GM20431 (cell line): ENCODE data around the gene KCTD16.

Source experiments
- in situ Hi-C: fragments of 300-500 bp; cut with MseI, MboI; formaldehyde crosslinking; loops from one replicate; pipeline ENCODE4 v1.15.0; 2020; ENCODE audit warnings: low sequenced_read_pairs; ENCODE audit not compliant: unreplicated experiment

KCTD16 gene

DNA sequence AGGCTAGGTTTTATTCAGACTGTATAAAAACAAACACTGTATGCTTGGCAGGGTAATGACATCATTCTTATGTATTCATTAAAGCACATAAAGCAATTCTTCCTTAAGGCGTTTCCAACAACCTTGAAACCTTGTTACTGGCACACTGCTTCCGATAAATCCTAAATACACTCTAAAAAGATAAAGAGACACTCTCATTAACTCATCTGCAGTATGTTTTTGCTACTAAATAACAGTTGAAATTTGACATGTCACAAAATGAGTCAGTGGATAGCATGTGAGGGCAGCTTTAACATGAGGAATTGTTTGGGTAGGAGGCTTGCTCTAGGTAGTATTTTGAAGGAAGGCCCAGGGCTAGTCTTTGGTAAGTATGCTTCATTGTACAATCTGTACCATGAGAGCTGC is 13.9 kb upstream of the KCTD16 start:
- in situ Hi-C loops = no loop called here

GRCh38 chr5:144162686-144163085 is 8.0 kb upstream of the KCTD16 start:
- in situ Hi-C loops = no loop called here

DNA sequence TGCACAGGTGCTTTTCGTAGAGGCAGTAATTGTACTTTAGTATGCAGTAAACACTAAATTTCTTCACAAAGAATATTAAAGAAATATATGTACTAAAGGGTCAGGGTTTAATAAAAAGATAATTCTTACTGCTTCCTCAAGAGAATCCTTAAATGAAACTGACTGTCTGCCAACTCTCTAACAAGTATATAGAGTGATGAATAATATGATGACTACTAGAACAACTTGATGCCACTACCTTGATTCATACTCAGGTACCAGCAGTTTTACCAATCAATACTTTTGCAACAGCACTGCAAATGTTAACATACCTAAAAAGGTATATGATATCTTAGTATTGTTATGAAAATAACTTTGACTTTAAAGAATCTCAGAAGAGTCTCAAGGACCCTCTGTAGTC is 4.0 kb upstream of the KCTD16 start:
- in situ Hi-C loops = no loop called here

GRCh38 chr5:144167998-144168397 is 2.7 kb upstream of the KCTD16 start:
- in situ Hi-C loops = no loop called here

DNA sequence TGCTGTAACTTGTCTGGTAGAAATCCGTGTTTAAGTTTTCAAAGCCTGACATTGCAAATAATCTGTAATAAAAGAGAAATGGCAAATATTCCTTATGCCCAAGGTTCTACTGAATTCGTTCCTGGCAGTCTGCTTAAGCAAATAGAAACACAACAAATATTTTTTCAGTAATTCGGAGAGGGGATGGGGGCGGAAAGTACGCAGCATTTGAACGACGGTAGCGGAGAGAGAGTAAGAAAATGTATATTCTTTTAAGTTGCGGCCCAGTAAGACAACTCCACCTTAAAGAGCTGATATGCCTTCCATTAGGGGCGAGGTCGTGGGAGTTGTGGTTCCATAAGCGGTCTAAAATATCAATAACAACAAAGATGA is 783 bp upstream of the KCTD16 start:
- in situ Hi-C loops = no loop called here

DNA sequence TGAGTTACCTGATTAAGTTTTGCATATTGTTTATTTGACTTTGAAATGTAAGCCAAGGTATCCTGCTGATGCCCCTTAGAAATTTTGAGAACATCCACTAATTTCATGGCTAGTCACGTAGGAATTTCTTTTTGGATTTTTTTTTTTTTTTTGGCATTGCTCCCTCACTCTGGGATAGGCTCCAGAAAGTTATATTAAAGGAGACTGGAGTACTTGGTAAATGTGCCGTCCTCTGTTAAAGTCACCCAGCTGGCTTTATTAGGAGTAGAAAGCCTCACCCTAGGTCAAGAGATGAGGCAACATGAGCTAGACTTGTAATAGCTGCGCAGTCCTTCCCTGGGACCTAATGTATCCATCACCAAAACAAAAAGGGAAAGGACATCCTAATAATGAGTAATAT is 3.1 kb downstream of the KCTD16 start:
- in situ Hi-C loops = no loop called here

DNA sequence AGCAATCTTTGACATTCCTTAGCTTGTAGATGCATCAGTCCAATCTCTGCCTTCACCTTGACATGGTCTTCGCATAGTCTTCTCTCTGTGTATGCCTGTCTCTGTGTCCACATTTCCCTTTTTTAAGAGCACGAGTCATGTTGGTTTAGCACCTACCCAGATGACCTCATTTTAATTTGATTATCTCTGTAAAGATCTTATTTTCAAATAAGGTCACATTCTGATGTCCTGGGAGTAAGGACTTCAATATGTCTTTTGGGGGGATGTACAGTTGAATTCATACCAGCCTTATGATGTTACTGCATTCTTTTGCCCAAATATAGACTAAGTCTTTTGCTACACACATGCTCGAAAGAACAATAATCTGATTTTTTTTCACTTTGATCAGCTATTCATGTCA is 6.9 kb downstream of the KCTD16 start:
- in situ Hi-C loops = no loop called here

- in situ Hi-C loops = no loop called here
Measured at GRCh38 chr5:144179226-144179625, 8.6 kb downstream of the KCTD16 start.

GRCh38 chr5:144183254-144183889 is 12.7 kb downstream of the KCTD16 start:
- in situ Hi-C loops = no loop called here

- in situ Hi-C loops = no loop called here
Measured at GRCh38 chr5:144187699-144188294, 17.1 kb downstream of the KCTD16 start.

GRCh38 chr5:144189800-144190429 is 19.2 kb downstream of the KCTD16 start:
- in situ Hi-C loops = no loop called here

GRCh38 chr5:144191531-144191930 is 20.9 kb downstream of the KCTD16 start:
- in situ Hi-C loops = no loop called here

DNA sequence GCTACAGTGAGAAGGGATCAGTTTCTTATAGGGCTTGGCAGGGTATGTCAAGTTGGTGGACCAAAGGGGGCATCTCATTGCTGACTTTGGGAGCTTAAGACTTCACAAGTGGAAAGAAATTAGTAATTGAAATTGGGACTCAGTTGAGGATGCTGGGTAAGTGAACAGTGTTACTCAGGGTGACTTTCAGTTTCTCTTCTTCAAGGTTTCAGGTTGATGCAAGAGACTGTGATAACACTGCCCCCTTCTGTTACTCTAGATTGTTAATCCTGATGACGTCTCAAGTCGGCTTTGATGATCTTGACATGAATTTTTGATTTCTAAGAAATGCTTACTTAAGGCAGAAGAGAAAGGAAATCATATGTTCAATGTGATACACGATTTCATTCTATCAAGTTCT is 21.3 kb downstream of the KCTD16 start:
- in situ Hi-C loops = no loop called here

GRCh38 chr5:144192661-144193060 is 22.0 kb downstream of the KCTD16 start:
- in situ Hi-C loops = no loop called here

DNA sequence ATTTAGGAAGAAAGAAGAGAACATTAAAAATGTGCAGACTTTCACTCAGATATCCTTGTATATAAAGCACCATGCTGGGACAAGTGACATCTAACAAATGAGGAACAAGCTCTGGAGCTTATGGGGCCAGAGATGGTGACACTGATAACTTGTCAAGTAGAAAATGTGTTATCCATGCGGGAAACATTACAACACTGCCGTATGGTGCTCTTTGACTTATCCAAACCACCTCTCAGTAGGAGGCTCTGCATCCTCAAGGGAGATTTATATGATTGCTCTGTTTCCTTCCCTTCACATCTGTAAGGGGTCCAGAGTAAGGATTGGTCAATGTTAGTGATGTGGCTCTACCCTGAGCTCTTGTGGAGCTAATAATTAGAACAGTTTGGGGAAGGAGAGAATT is 23.5 kb downstream of the KCTD16 start:
- in situ Hi-C loops = no loop called here

GRCh38 chr5:144195448-144195847 is 24.8 kb downstream of the KCTD16 start:
- in situ Hi-C loops = no loop called here

DNA sequence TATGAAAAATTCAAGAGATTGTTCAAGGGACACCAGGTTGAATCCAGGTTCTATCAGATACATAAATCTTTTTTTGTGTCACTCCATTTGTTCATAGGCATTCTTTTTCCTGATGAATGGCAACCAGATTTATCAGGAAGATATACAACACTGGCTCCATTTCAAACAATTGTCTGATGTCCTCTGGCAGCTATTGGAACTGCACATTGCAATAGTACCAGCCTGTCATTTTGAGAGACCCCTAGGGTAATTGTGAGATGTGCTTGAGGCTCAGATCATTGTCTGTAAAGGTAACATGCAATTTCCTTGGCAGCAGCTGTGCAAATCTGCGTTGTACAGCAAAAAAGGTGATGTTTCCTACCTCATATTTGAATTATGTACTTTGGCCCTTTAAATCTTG is 25.9 kb downstream of the KCTD16 start:
- in situ Hi-C loops = no loop called here

GRCh38 chr5:144198386-144198785 is 27.7 kb downstream of the KCTD16 start:
- in situ Hi-C loops = no loop called here

DNA sequence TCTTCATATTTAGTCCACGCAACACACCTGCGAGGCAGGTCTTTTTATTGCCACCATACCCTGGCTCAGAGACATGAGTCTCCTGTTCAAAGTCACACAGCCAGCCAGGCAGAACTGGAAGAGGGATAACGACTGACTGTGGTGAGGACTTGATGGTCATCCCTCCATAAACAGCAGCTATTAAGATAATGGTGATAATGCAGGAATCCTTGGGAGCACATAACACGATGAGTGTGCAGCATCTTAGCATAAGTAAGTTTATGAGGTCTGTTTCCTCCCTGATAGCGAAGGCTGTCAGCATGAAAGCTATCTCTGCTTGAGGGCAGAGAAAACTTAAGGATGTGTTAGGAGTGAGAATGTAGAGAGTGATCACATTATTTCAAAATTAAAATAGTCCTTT is 30.9 kb downstream of the KCTD16 start:
- in situ Hi-C loops = loop anchor here (25.0 kb wide), 1 partner anchor 1036 kb away; no protein-coding TSS in a partner anchor

GRCh38 chr5:144202072-144202471 is 31.4 kb downstream of the KCTD16 start:
- in situ Hi-C loops = loop anchor here (25.0 kb wide), 1 partner anchor 1035 kb away; no protein-coding TSS in a partner anchor

GRCh38 chr5:144202726-144203125 is 32.1 kb downstream of the KCTD16 start:
- in situ Hi-C loops = loop anchor here (25.0 kb wide), 1 partner anchor 1035 kb away; no protein-coding TSS in a partner anchor
